ENCODE measurements around the gene PTGER1. TPM values are rescaled to one million over a fixed set of nuclear protein-coding genes. Genes with fewer than 3 reads are reported as not detected.

The PTGER1 gene
- total and polyA plus RNA-seq, 9 of the 15 experiments (the other 6 are each of a cell fraction or from before 2014, with no cell fraction given), result 0.06 to 0.36 (median 0.31) TPM; not detected in 5

DNA sequence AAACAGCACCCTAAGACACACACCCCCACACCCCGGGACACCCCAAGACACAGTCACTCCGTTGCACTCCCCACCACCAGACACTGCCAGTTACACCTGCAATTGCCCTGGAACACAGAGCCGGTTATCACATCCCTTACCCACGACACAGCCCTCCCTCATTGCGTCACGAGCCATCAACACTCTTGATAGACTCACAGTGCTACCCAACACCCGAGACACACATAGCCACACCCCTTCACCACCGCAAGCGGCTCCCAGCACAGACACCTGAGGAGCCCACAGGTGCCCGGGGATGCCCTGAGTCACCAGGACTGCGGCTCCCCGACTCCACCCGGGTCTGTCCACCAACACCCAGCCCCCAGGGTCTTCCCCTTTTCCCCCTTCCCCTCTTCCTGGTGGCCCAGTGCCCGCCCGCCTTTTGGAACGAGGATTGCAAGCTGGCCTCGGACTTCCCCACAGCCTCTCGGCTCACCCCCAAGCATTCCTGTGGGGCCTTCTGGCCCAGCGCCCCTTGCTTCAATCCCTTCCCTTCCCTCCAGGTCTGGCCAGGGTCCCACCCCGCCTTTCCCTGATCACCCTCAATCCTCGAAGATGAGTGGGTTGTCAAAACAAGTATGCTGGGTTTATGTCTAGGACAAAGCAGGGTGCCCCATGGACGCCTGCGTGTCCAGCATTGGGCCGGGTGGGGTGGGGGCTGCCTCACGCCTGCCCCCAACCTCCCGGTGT lies 1.7 kb upstream of the PTGER1 start (continued):
- TF ChIP-seq NCOA4 (IDR thresholded peaks at IDR 0.05; ENCODE audit: partially characterized antibody), result no peak
- no peak for TF ChIP-seq SP2 (IDR thresholded peaks at IDR 0.05; ENCODE audit: extremely low read depth, low read depth, low read length, poor library complexity, severe bottlenecking)
- no peak for TF ChIP-seq NRF1 (conservative IDR thresholded peaks at IDR 0.05 in 1 of 2, IDR thresholded peaks at IDR 0.05 in 1 of 2)
- TF ChIP-seq ZNF707 (CRISPR knock-in tag; conservative IDR thresholded peaks at IDR 0.05), result no peak
- TF ChIP-seq RFX7 (CRISPR knock-in tag; IDR thresholded peaks at IDR 0.05), result no peak
- no peak for TF ChIP-seq CAMTA2 (CRISPR knock-in tag; conservative IDR thresholded peaks at IDR 0.05)
- TF ChIP-seq, protein P1, sequence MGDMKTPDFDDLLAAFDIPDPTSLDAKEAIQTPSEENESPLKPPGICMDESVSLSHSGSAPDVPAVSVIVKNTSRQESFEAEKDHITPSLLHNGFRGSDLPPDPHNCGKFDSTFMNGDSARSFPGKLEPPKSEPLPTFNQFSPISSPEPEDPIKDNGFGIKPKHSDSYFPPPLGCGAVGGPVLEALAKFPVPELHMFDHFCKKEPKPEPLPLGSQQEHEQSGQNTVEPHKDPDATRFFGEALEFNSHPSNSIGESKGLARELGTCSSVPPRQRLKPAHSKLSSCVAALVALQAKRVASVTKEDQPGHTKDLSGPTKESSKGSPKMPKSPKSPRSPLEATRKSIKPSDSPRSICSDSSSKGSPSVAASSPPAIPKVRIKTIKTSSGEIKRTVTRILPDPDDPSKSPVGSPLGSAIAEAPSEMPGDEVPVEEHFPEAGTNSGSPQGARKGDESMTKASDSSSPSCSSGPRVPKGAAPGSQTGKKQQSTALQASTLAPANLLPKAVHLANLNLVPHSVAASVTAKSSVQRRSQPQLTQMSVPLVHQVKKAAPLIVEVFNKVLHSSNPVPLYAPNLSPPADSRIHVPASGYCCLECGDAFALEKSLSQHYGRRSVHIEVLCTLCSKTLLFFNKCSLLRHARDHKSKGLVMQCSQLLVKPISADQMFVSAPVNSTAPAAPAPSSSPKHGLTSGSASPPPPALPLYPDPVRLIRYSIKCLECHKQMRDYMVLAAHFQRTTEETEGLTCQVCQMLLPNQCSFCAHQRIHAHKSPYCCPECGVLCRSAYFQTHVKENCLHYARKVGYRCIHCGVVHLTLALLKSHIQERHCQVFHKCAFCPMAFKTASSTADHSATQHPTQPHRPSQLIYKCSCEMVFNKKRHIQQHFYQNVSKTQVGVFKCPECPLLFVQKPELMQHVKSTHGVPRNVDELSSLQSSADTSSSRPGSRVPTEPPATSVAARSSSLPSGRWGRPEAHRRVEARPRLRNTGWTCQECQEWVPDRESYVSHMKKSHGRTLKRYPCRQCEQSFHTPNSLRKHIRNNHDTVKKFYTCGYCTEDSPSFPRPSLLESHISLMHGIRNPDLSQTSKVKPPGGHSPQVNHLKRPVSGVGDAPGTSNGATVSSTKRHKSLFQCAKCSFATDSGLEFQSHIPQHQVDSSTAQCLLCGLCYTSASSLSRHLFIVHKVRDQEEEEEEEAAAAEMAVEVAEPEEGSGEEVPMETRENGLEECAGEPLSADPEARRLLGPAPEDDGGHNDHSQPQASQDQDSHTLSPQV (IDR thresholded peaks at IDR 0.05), result no peak
- TF ChIP-seq, protein P2, sequence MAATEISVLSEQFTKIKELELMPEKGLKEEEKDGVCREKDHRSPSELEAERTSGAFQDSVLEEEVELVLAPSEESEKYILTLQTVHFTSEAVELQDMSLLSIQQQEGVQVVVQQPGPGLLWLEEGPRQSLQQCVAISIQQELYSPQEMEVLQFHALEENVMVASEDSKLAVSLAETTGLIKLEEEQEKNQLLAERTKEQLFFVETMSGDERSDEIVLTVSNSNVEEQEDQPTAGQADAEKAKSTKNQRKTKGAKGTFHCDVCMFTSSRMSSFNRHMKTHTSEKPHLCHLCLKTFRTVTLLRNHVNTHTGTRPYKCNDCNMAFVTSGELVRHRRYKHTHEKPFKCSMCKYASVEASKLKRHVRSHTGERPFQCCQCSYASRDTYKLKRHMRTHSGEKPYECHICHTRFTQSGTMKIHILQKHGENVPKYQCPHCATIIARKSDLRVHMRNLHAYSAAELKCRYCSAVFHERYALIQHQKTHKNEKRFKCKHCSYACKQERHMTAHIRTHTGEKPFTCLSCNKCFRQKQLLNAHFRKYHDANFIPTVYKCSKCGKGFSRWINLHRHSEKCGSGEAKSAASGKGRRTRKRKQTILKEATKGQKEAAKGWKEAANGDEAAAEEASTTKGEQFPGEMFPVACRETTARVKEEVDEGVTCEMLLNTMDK (IDR thresholded peaks at IDR 0.05; ENCODE audit: borderline replicate concordance, insufficient read depth, low read depth, low read length, poor library complexity, severe bottlenecking), result no peak
- TF ChIP-seq, protein P3, sequence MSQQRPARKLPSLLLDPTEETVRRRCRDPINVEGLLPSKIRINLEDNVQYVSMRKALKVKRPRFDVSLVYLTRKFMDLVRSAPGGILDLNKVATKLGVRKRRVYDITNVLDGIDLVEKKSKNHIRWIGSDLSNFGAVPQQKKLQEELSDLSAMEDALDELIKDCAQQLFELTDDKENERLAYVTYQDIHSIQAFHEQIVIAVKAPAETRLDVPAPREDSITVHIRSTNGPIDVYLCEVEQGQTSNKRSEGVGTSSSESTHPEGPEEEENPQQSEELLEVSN (IDR thresholded peaks at IDR 0.05; ENCODE audit: borderline replicate concordance in 1 of 2, extremely low read depth in 1 of 2, insufficient read depth in 1 of 2, insufficient read length in 1 of 2, low read depth in 1 of 2, low read length in 1 of 2, poor library complexity in 1 of 2, severe bottlenecking in 1 of 2), result no peak
- no peak for TF ChIP-seq SIRT6 (IDR thresholded peaks at IDR 0.05; ENCODE audit: low read depth, low read length)
- TF ChIP-seq CBFB (CRISPR knock-in tag; IDR thresholded peaks at IDR 0.05), result no peak
- TF ChIP-seq ILF3 (IDR thresholded peaks at IDR 0.05; ENCODE audit: borderline replicate concordance), result no peak
- TF ChIP-seq BRF1 (IDR thresholded peaks at IDR 0.05; ENCODE audit: borderline replicate concordance, extremely low read depth, insufficient read length), result no peak
- TF ChIP-seq ZNF57 (CRISPR knock-in tag; IDR thresholded peaks at IDR 0.05), result no peak
- no peak for TF ChIP-seq TBL1XR1 (IDR thresholded peaks at IDR 0.05; ENCODE audit: low read length in 2 of 2)
- no peak for TF ChIP-seq GTF2A2 (tag; IDR thresholded peaks at IDR 0.05)
- TF ChIP-seq FOXJ2 (tag; IDR thresholded peaks at IDR 0.05), result no peak
- no peak for TF ChIP-seq NELFE (IDR thresholded peaks at IDR 0.05; ENCODE audit: insufficient read depth, insufficient read length)
- TF ChIP-seq NFATC3 (IDR thresholded peaks at IDR 0.05), result no peak
- TF ChIP-seq HSF4 (CRISPR knock-in tag; IDR thresholded peaks at IDR 0.05; ENCODE audit: borderline replicate concordance), result no peak
- no peak for TF ChIP-seq HNRNPUL1 (IDR thresholded peaks at IDR 0.05; ENCODE audit: low read length)
